ENCODE measurements around the gene DPH2. TPM values are rescaled to one million over a fixed set of nuclear protein-coding genes. Genes with fewer than 3 reads are reported as not detected.

The DPH2 gene
- total RNA-seq, 2 experiments from 2014 or later = 22.2 to 27.7 TPM

DNA sequence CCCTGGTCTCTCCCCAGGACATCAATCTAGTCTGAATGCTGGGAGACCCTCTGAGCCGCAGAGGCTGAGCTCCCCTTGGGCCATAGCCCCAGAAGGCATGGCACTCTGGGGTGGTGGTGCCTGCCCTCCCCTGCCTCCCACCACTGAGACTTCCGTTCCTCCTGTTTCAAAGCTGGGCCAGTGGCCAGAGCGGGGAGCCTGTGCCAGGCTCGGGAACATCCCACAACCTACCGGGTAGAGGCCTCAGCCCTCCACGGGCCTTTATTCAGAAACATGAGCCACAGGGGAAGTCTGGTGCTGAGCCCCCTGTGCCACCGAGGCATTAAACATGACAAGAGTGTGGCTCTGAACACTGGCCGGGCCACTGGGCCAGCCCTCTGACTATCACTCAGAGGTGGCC, 29.6 kb downstream of the DPH2 start:
- no peak for DNase-seq
- H3K27ac Mint-ChIP-seq = no peak overlapping the region
- peaks cover 15% of the 10 kb centered on the region for H3K36me3 Mint-ChIP-seq (ENCODE audit: low read depth)
- H3K27me3 Mint-ChIP-seq (ENCODE audit: low read depth) = no peaks in the 10 kb centered on the region
- no peaks in the 10 kb centered on the region for H3K4me1 Mint-ChIP-seq (ENCODE audit: low read depth)
- no peak overlapping the region for H3K4me3 Mint-ChIP-seq
- H3K9me3 Mint-ChIP-seq = no peaks in the 10 kb centered on the region
- CTCF ChIA-PET = interaction anchor here (0.6 kb wide), 1 partner anchor 10 kb away, joined by 3 read pairs; no protein-coding TSS in a partner anchor
- intact Hi-C loops (cut with micrococcal nuclease) = no loop called here

DNA sequence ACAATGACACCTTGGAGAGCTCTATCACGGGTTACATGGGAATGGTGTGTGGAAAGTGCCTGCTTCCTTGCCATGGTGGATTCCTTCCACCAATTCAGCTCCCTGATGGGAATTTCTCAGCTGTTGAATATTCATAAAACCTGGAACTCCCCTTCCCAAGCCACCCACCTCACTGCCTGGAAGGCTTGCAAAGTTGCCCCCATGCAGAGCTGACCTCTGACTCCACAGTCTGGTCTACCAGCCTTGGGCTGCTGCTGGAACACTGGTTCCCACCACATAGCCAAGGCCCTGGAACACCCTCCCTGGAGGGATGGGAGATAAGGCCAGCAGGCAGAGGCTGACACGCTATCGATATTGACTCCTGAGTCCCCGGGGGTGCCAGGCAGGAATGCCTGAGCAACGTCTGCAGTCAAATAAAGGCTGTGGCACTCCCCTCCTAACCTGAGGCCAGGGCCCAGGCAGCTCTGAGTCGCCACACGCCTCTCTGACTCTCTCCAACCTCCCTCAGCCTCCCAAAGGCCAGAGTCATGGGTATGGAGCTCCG, 30.4 kb downstream of the DPH2 start:
- H3K4me3 Mint-ChIP-seq = no peak overlapping the region
- no peaks in the 10 kb centered on the region for H3K27me3 Mint-ChIP-seq (ENCODE audit: low read depth)
- H3K4me1 Mint-ChIP-seq (ENCODE audit: low read depth) = no peaks in the 10 kb centered on the region
- H3K27ac Mint-ChIP-seq = no peak overlapping the region
- peaks cover 21% of the 10 kb centered on the region for H3K36me3 Mint-ChIP-seq (ENCODE audit: low read depth)
- no peaks in the 10 kb centered on the region for H3K9me3 Mint-ChIP-seq
- intact Hi-C loops (cut with micrococcal nuclease) = no loop called here
- CTCF ChIA-PET = interaction anchor here (0.6 kb wide), 1 partner anchor 11 kb away, joined by 3 read pairs; no protein-coding TSS in a partner anchor
- no peak for DNase-seq

GRCh38 chr1:44002165-44002564, 32.4 kb downstream of the DPH2 start:
- Mint-ChIP-seq H3K4me1 (ENCODE audit: low read depth) (no peaks in the 10 kb centered on the region), H3K27ac (no peak overlapping the region), H3K27me3 (ENCODE audit: low read depth) (no peaks in the 10 kb centered on the region), H3K9me3 (no peaks in the 10 kb centered on the region), H3K36me3 (ENCODE audit: low read depth) (peaks cover 25% of the 10 kb centered on the region), H3K4me3 (no peak overlapping the region)
- DNase-seq = no peak
- CTCF ChIA-PET = interaction anchor here (5.7 kb wide), 1 partner anchor 45 kb away, joined by 67 read pairs; no protein-coding TSS in a partner anchor
- intact Hi-C loops (cut with micrococcal nuclease) = no loop called here

DNA sequence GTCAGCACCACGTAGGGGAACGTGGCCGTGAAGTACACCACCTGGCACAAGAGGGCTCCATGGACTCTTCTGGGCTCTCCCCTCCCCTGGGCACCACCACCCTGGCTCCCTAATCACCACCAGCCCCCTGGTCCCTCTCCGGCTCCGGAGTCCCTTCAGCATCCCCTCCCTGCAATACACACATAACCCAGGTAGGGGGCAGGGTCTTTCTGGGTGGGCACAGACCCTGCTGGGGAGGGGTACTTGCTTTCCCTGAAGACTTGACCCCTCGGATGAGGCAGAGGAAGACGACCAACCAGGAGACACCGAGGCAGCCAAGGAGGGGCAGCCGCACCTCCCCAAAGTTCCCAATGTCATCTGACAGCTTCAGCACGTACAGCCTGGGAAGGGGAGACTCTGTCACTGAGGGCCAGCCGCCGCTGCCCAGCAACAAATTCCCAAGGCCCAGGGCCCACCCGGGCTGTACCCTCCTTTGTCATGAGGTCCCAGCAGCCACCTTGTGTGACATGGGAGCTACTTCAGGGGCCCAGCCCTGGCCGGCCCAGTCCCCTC, 32.9 kb downstream of the DPH2 start:
- no peak for DNase-seq

DNA sequence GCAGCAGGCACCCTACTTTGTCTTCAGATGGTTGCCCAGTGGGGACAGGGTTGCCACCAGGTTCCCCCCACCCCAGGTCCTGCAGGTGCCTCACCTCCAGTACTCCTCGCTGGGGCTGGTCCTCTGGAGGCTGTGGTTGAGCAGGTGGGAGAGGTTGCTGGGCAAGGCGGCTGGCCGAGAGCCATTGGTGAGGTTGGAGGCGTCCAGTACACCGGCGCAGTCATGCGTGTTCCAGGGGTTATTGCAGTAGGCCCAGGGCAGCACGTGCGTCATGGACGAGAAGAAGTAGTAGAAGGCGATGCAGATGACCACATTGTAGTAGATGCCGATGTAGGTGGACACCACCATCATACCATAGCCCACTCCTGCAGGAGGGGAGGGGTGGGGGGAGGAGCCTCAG, 38.4 kb downstream of the DPH2 start:
- intact Hi-C loops (cut with micrococcal nuclease) = no loop called here
- Mint-ChIP-seq H3K36me3 (ENCODE audit: low read depth) (peaks cover 13% of the 10 kb centered on the region), H3K9me3 (no peaks in the 10 kb centered on the region), H3K27ac (no peak overlapping the region), H3K4me1 (ENCODE audit: low read depth) (peaks cover 6% of the 10 kb centered on the region), H3K4me3 (no peak overlapping the region), H3K27me3 (ENCODE audit: low read depth) (no peaks in the 10 kb centered on the region)
- CTCF ChIA-PET = no interaction called here
- DNase-seq = no peak

More for the DNA sequence above, 32.9 kb downstream of the DPH2 start:
- no peaks in the 10 kb centered on the region for H3K9me3 Mint-ChIP-seq
- CTCF ChIA-PET = interaction anchor here (0.8 to 5.7 kb wide), 2 partner anchors 34 to 45 kb away, joined by 4 to 67 read pairs; no protein-coding TSS in a partner anchor
- intact Hi-C loops (cut with micrococcal nuclease) = no loop called here
- H3K36me3 Mint-ChIP-seq (ENCODE audit: low read depth) = peaks cover 25% of the 10 kb centered on the region
- no peaks in the 10 kb centered on the region for H3K4me1 Mint-ChIP-seq (ENCODE audit: low read depth)
- no peak overlapping the region for H3K27ac Mint-ChIP-seq
- no peaks in the 10 kb centered on the region for H3K27me3 Mint-ChIP-seq (ENCODE audit: low read depth)
- no peak overlapping the region for H3K4me3 Mint-ChIP-seq

DNA sequence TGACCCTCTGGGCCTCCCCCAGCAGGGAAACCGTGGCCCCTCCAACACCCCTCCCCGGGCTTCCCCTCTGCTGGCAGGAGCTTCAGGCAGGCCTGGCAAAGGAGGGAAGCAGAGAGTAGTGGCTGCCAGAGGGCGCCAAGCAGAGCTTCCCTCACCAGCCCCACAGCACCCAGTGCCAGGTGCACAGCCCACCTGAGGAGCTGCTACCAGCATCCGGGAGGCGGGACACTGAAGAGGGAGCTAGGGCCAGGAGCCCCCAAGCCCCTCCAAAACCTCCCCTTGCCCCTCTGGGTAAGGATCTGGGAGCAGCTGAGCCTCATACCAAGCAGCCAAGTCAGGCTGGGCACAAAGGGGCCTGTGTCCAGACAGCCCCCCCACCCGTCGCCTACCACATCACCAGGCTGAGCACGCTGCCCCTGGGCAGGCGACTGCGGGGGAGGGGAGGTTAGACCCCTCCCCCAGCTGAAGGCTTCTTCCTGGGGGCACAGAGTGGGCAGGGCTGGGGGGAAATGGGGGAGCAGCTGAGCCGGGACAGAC, 41.2 kb downstream of the DPH2 start:
- Mint-ChIP-seq H3K36me3 (ENCODE audit: low read depth) (peaks cover 2% of the 10 kb centered on the region), H3K4me3 (no peak overlapping the region), H3K9me3 (no peaks in the 10 kb centered on the region), H3K27me3 (ENCODE audit: low read depth) (no peaks in the 10 kb centered on the region), H3K4me1 (ENCODE audit: low read depth) (peaks cover 16% of the 10 kb centered on the region), H3K27ac (no peak overlapping the region)
- intact Hi-C loops (cut with micrococcal nuclease) = no loop called here
- no peak for DNase-seq
- CTCF ChIA-PET = interaction anchor here (0.6 to 1.9 kb wide), 6 partner anchors 17 to 519 kb away, joined by 3 to 5 read pairs (median 4); no protein-coding TSS in a partner anchor

DNA sequence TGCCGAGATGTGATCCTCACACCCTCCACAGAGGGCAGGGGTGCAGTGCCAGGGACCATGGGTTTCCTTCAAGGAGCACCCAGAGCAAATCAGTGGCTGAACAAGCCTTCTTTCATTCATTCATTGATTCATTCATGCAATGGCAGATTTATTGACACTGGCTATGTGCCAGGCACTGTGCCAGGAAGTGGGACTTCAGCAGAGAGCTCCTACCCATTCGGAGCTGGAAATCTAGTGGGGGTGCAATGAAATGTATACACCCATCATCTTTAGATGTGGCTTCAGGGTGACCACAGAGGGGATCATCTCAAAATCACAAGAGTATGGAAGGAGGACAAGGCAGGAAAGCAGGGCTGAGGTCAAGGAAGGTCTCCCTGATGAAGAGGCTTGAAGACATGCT, 42.6 kb downstream of the DPH2 start:
- H3K4me1 Mint-ChIP-seq (ENCODE audit: low read depth) = peaks cover 16% of the 10 kb centered on the region
- intact Hi-C loops (cut with micrococcal nuclease) = no loop called here
- H3K36me3 Mint-ChIP-seq (ENCODE audit: low read depth) = no peaks in the 10 kb centered on the region
- no peak overlapping the region for H3K4me3 Mint-ChIP-seq
- peak overlapping the region; percentile 20 for H3K27ac Mint-ChIP-seq
- no peaks in the 10 kb centered on the region for H3K27me3 Mint-ChIP-seq (ENCODE audit: low read depth)
- CTCF ChIA-PET = interaction anchor here (1.1 kb wide), 1 partner anchor 24 kb away, joined by 3 read pairs; no protein-coding TSS in a partner anchor
- no peak for DNase-seq
- no peaks in the 10 kb centered on the region for H3K9me3 Mint-ChIP-seq

DNA sequence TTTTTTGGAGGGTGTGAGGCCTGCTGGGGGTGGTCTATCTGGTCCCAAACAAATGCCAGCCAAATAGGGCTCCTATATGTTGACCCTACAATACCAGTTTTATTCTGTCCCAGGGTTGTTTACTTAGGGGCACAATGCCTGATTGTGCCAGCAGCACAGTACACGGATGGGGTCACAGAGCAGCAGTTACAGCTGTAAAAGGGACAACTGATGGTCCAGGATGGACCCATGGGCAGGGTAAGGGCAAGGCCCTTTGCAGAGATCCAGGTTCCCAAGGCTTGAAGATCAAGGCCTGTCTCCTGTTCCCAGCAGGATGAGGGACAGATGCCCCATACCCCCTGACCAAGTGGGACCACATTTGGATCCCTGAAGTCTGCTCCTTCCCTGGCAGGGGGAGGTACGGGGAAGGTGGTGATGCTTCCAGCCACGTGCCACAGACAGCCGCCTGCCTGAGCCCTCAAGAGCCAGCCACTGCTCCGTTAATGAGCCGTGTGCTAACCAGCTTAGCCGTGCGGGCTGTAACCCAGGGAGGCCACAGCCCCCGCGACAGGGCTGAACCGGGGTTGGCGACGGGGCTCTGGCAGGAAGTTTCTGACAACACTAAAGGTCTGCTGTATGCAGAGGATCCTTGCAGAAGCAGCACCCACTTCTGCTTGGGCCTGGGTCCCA, 43.3 kb downstream of the DPH2 start:
- Mint-ChIP-seq H3K36me3 (ENCODE audit: low read depth) (no peaks in the 10 kb centered on the region), H3K27ac (no peak overlapping the region)

DNA sequence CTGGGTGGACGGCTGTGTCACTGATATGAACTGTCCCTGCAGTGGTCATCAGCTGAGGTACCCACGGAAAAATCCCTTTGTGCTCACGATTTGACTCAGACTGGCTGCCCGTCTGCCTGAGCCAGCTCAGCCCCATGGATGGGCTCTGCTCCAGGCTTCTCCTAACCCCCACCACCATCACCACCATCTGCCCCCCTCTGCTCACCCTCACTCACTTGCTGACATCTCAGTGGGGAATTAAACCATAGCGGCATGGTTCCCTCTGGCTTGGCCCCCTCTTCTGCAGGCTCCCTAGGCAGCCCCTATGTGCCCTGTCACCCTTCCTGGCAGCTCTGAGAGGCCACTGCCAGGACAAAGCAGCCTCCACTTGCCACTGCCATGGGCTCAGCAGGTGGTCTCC, 44.1 kb downstream of the DPH2 start:
- CTCF ChIA-PET = interaction anchor here (0.8 to 2.5 kb wide), 3 partner anchors 8 to 22 kb away, joined by 3 to 16 read pairs (median 9); no protein-coding TSS in a partner anchor
- DNase-seq = no peak
- Mint-ChIP-seq H3K4me1 (ENCODE audit: low read depth) (peaks cover 16% of the 10 kb centered on the region), H3K27me3 (ENCODE audit: low read depth) (no peaks in the 10 kb centered on the region), H3K9me3 (no peaks in the 10 kb centered on the region), H3K36me3 (ENCODE audit: low read depth) (no peaks in the 10 kb centered on the region), H3K27ac (no peak overlapping the region), H3K4me3 (no peak overlapping the region)
- intact Hi-C loops (cut with micrococcal nuclease) = no loop called here

More for the DNA sequence above, 43.3 kb downstream of the DPH2 start:
- DNase-seq = no peak
- CTCF ChIA-PET = interaction anchor here (2.0 to 2.5 kb wide), 2 partner anchors 8 to 23 kb away, joined by 9 to 16 read pairs; no protein-coding TSS in a partner anchor
- intact Hi-C loops (cut with micrococcal nuclease) = no loop called here
- peaks cover 16% of the 10 kb centered on the region for H3K4me1 Mint-ChIP-seq (ENCODE audit: low read depth)
- no peaks in the 10 kb centered on the region for H3K9me3 Mint-ChIP-seq
- no peak overlapping the region for H3K4me3 Mint-ChIP-seq
- H3K27me3 Mint-ChIP-seq (ENCODE audit: low read depth) = no peaks in the 10 kb centered on the region

GRCh38 chr1:44014365-44015104, 44.7 kb downstream of the DPH2 start:
- intact Hi-C loops (cut with micrococcal nuclease) = no loop called here
- H3K27ac Mint-ChIP-seq = no peak overlapping the region
- peaks cover 16% of the 10 kb centered on the region for H3K4me1 Mint-ChIP-seq (ENCODE audit: low read depth)
- H3K9me3 Mint-ChIP-seq = no peaks in the 10 kb centered on the region
- CTCF ChIA-PET = interaction anchor here (0.7 to 2.5 kb wide), 4 partner anchors 9 to 35 kb away, joined by 3 to 16 read pairs (median 6); no protein-coding TSS in a partner anchor
- H3K27me3 Mint-ChIP-seq (ENCODE audit: low read depth) = no peaks in the 10 kb centered on the region
- no peak for DNase-seq
- no peak overlapping the region for H3K4me3 Mint-ChIP-seq
- H3K36me3 Mint-ChIP-seq (ENCODE audit: low read depth) = peaks cover 2% of the 10 kb centered on the region

GRCh38 chr1:44015206-44015605, 45.4 kb downstream of the DPH2 start:
- H3K4me1 Mint-ChIP-seq (ENCODE audit: low read depth) = peaks cover 16% of the 10 kb centered on the region
- H3K4me3 Mint-ChIP-seq = no peak overlapping the region
- intact Hi-C loops (cut with micrococcal nuclease) = no loop called here
- no peaks in the 10 kb centered on the region for H3K27me3 Mint-ChIP-seq (ENCODE audit: low read depth)
- no peak for DNase-seq
- H3K36me3 Mint-ChIP-seq (ENCODE audit: low read depth) = peaks cover 2% of the 10 kb centered on the region
- CTCF ChIA-PET = interaction anchor here (0.7 to 2.5 kb wide), 3 partner anchors 10 to 34 kb away, joined by 3 to 16 read pairs (median 9); no protein-coding TSS in a partner anchor
- no peak overlapping the region for H3K27ac Mint-ChIP-seq
- H3K9me3 Mint-ChIP-seq = no peaks in the 10 kb centered on the region
